Measurements from ENCODE around the gene HIGD2B. TPM values are rescaled to one million over a fixed set of nuclear protein-coding genes. Genes with fewer than 3 reads are reported as not detected.

Gene HIGD2B
- total and polyA plus RNA-seq, 2 of the 13 experiments (the other 11 are each of a cell fraction or from before 2014, with no cell fraction given): not detected

- TF ChIP-seq, protein P1, sequence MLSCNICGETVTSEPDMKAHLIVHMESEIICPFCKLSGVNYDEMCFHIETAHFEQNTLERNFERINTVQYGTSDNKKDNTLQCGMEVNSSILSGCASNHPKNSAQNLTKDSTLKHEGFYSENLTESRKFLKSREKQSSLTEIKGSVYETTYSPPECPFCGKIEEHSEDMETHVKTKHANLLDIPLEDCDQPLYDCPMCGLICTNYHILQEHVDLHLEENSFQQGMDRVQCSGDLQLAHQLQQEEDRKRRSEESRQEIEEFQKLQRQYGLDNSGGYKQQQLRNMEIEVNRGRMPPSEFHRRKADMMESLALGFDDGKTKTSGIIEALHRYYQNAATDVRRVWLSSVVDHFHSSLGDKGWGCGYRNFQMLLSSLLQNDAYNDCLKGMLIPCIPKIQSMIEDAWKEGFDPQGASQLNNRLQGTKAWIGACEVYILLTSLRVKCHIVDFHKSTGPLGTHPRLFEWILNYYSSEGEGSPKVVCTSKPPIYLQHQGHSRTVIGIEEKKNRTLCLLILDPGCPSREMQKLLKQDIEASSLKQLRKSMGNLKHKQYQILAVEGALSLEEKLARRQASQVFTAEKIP (CRISPR knock-in tag; IDR thresholded peaks at IDR 0.05; ENCODE audit: borderline replicate concordance): no peak
- TF ChIP-seq ZNF703 (CRISPR knock-in tag; IDR thresholded peaks at IDR 0.05; ENCODE audit: borderline replicate concordance): no peak
- peak; percentile 47; the same call in 1 of the 2 replicates for TF ChIP-seq ARNT2 (CRISPR knock-in tag; IDR thresholded peaks at IDR 0.05; ENCODE audit: low read depth)
- TF ChIP-seq HINFP (CRISPR knock-in tag; IDR thresholded peaks at IDR 0.05; ENCODE audit: low read depth): peak; percentile 13; the same call in 1 of the 2 replicates
- TF ChIP-seq SIX1 (CRISPR knock-in tag; IDR thresholded peaks at IDR 0.05; ENCODE audit: borderline replicate concordance): 0 out of 2 replicates have a peak, but pooled peaks have one; percentile 13
- no peak for TF ChIP-seq XBP1 (CRISPR knock-in tag; IDR thresholded peaks at IDR 0.05)
- TF ChIP-seq ZNF749 (CRISPR knock-in tag; IDR thresholded peaks at IDR 0.05; ENCODE audit: borderline replicate concordance): no peak
- TF ChIP-seq NFRKB (IDR thresholded peaks at IDR 0.05): 0 out of 2 replicates have a peak, but pooled peaks have one; percentile 42
- TF ChIP-seq ZNF687 (CRISPR knock-in tag; IDR thresholded peaks at IDR 0.05): peak; percentile 85
- peak; percentile 81 for TF ChIP-seq CREM (IDR thresholded peaks at IDR 0.05)
- no peak for TF ChIP-seq CREM (CRISPR knock-in tag; IDR thresholded peaks at IDR 0.05)
- no peak for TF ChIP-seq TIGD3 (CRISPR knock-in tag; IDR thresholded peaks at IDR 0.05; ENCODE audit: borderline replicate concordance)
- TF ChIP-seq ELF4 (CRISPR knock-in tag; IDR thresholded peaks at IDR 0.05; ENCODE audit: borderline replicate concordance): no peak; the same call in 1 of the 2 replicates
- no peak for TF ChIP-seq MTF1 (CRISPR knock-in tag; IDR thresholded peaks at IDR 0.05)
- no peak for TF ChIP-seq ATF7 (IDR thresholded peaks at IDR 0.05)
- TF ChIP-seq ATF7 (CRISPR knock-in tag; IDR thresholded peaks at IDR 0.05): no peak
- no peak for TF ChIP-seq ZNF496 (CRISPR knock-in tag; IDR thresholded peaks at IDR 0.05; ENCODE audit: insufficient replicate concordance)
- TF ChIP-seq, protein P2, sequence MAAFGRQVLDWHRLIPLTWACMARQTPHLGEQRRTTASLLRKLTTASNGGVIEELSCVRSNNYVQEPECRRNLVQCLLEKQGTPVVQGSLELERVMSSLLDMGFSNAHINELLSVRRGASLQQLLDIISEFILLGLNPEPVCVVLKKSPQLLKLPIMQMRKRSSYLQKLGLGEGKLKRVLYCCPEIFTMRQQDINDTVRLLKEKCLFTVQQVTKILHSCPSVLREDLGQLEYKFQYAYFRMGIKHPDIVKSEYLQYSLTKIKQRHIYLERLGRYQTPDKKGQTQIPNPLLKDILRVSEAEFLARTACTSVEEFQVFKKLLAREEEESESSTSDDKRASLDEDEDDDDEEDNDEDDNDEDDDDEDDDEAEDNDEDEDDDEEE (CRISPR knock-in tag; IDR thresholded peaks at IDR 0.05): peak; percentile 4; the same call in 1 of the 2 replicates
- no peak for TF ChIP-seq ISL2 (CRISPR knock-in tag; IDR thresholded peaks at IDR 0.05)
These were observed at the start of gene HIGD2B, which contains the start of gene BBS4 (continued) for GRCh38 chr15:72685925-72686794.
